GM21528 (cell line): ENCODE data around the gene LUC7L2.
A peak's percentile ranks its signal among the peaks of the same experiment; 100 is the strongest.
"Not testable (repeated sequence)": the region's sequence is repeated elsewhere in the genome, so short reads cannot be mapped to it uniquely, and the experiment has no call there.

Experiments used
- ATAC-seq: cut with Tn5 transposase; IDR thresholded peaks from one replicate; pipeline ENCODE4 v1.9.1; 2021; ENCODE audit warnings: mild to moderate bottlenecking, moderate library complexity; ENCODE audit not compliant: unreplicated experiment, low FRiP score

LUC7L2 gene

GRCh38 chr7:139359366-139360209 lies at the start of gene LUC7L2:
Gene LUC7L2 (plus strand): TSS chr7:139359894. CDS start chr7:139360262, 368 bp downstream.
- ATAC-seq: peak; percentile 79

- ATAC-seq: no peak
Measured at GRCh38 chr7:139317939-139318505, 41.7 kb upstream of the LUC7L2 start.

GRCh38 chr7:139321071-139321745 lies 38.5 kb upstream of the LUC7L2 start:
- no peak for ATAC-seq

GRCh38 chr7:139324709-139325108 lies 35.0 kb upstream of the LUC7L2 start:
- ATAC-seq: not testable (repeated sequence)

- ATAC-seq: no peak
Measured at GRCh38 chr7:139328375-139328774, 31.3 kb upstream of the LUC7L2 start.

- ATAC-seq: no peak
Measured at GRCh38 chr7:139329119-139329518, 30.6 kb upstream of the LUC7L2 start.

GRCh38 chr7:139330333-139331030 lies 29.2 kb upstream of the LUC7L2 start:
- no peak for ATAC-seq

GRCh38 chr7:139332697-139333359 lies 26.9 kb upstream of the LUC7L2 start:
- no peak for ATAC-seq

- not testable (repeated sequence) for ATAC-seq
Measured at GRCh38 chr7:139333443-139333842, 26.3 kb upstream of the LUC7L2 start.

- ATAC-seq: no peak
Measured at GRCh38 chr7:139334399-139335150, 25.1 kb upstream of the LUC7L2 start.

GRCh38 chr7:139339025-139339424 lies 20.7 kb upstream of the LUC7L2 start:
- no peak for ATAC-seq

- no peak for ATAC-seq
Measured at GRCh38 chr7:139339698-139340036, 20.0 kb upstream of the LUC7L2 start.

- ATAC-seq: peak; percentile 86
Measured at GRCh38 chr7:139340037-139340807, 19.5 kb upstream of the LUC7L2 start.

- peak; percentile 18 for ATAC-seq
Measured at GRCh38 chr7:139340808-139341057, 19.0 kb upstream of the LUC7L2 start.

GRCh38 chr7:139341058-139341775 lies 18.5 kb upstream of the LUC7L2 start, which contains the start of gene FMC1:
Gene FMC1 (plus strand): TSS chr7:139341337. CDS start chr7:139341385, 48 bp downstream.
- peak; percentile 51 for ATAC-seq

- no peak for ATAC-seq
Measured at GRCh38 chr7:139341776-139342226, 17.9 kb upstream of the LUC7L2 start.

GRCh38 chr7:139345042-139345441 lies 14.7 kb upstream of the LUC7L2 start:
- no peak for ATAC-seq

GRCh38 chr7:139351027-139351426 lies 8.7 kb upstream of the LUC7L2 start:
- ATAC-seq: no peak
